ENCODE data around the gene HS6ST1. TPM values are rescaled to one million over a fixed set of nuclear protein-coding genes. Genes with fewer than 3 reads are reported as not detected.
"Not testable (repeated sequence)": the region's sequence is repeated elsewhere in the genome, so short reads cannot be mapped to it uniquely, and the experiment has no call there.

The HS6ST1 gene
- total and polyA plus RNA-seq, 2 donors: 16.9 to 40.0 TPM

DNA sequence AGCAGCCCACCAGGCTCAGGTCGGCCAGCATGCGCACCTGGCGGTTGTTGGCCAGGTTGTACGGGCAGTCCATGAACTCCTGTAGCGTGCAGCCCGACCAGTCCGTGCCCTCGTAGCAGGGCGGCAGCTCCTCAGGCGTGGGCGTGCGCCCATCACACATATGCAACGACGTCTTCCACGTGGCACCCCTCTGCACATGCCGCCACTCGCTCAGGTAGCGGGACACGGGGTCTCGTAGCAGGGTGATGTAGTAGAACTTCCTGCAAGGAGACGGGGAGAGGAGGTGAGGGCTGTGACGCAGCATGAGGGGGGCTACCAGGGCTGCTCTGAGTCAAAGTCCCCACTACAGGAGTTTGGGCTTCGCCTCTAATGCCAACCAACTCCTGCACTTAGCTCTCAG lies 50.1 kb downstream of the HS6ST1 start:
- WGBS: 93% methylated on average over 20 of the region's 23 CpGs
- not testable (repeated sequence) for H3K4me1 ChIP-seq (ENCODE audit: insufficient read depth); H3K36me3 ChIP-seq (ENCODE audit: insufficient read depth); H3K4me3 ChIP-seq (ENCODE audit: low read depth, low read length); DNase-seq (ENCODE audit: extremely low spot score); H3K27ac ChIP-seq (ENCODE audit: low read depth)

- H3K27ac ChIP-seq (ENCODE audit: low read depth); H3K4me1 ChIP-seq (ENCODE audit: insufficient read depth); H3K4me3 ChIP-seq (ENCODE audit: low read depth, low read length); DNase-seq (ENCODE audit: extremely low spot score); H3K36me3 ChIP-seq (ENCODE audit: insufficient read depth): not testable (repeated sequence)
- WGBS: 96% methylated on average over 36 of the region's 38 CpGs
Observed at GRCh38 chr2:128268145-128268544, 50.5 kb downstream of the HS6ST1 start.

DNA sequence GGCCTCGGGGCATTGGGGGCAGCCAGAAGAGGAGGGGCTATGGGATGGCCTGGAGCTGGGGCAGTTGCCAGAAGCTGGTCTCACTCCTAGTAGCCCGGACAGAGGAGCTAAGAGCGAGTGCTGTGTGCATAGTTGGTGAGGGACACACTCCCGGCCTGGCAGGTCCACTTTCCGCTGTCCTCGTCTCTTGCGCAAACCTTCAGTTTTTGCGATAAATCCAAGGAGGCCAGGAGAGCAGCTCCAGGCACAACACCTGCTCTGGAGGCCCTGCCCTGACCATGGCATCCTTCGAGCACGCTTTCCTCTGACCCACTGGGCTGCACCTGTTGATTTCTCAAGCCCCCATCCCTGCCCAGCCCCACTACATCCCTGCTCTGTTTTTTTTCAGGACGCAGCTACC lies 51.0 kb downstream of the HS6ST1 start:
- not testable (repeated sequence) for H3K27ac ChIP-seq (ENCODE audit: low read depth); H3K4me3 ChIP-seq (ENCODE audit: low read depth, low read length); DNase-seq (ENCODE audit: extremely low spot score); H3K4me1 ChIP-seq (ENCODE audit: insufficient read depth); H3K36me3 ChIP-seq (ENCODE audit: insufficient read depth)
- 94% methylated on average over 11 of the region's 11 CpGs for WGBS

GRCh38 chr2:128267197-128267596 lies 51.5 kb downstream of the HS6ST1 start:
- H3K36me3 ChIP-seq (ENCODE audit: insufficient read depth); H3K4me1 ChIP-seq (ENCODE audit: insufficient read depth); H3K27ac ChIP-seq (ENCODE audit: low read depth); H3K4me3 ChIP-seq (ENCODE audit: low read depth, low read length); DNase-seq (ENCODE audit: extremely low spot score): not testable (repeated sequence)
- WGBS: 83% methylated on average over 6 of the region's 9 CpGs

DNA sequence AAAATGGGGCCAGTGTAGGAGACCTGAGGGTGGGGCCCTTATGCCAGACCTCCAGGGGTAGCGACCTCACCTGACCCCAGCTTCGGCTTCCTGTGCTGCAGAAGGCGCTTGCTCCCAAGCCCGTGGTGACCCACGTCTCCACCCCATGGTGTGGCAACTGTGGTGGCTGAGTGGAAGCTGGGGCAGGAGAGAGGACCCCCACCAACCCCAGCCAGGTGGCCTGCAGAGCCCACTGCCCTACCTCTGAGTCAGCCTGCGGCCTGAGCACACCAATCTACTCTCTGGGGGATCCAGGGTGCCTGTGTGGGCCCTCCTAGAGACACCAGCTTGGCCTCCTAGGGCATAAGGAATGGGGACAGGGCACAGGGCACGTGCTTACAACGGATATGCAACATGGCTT lies 52.2 kb downstream of the HS6ST1 start:
- DNase-seq (ENCODE audit: extremely low spot score); H3K4me3 ChIP-seq (ENCODE audit: low read depth, low read length); H3K27ac ChIP-seq (ENCODE audit: low read depth); H3K4me1 ChIP-seq (ENCODE audit: insufficient read depth); H3K36me3 ChIP-seq (ENCODE audit: insufficient read depth): not testable (repeated sequence)
- WGBS: 95% methylated on average over 8 of the region's 8 CpGs

- DNase-seq (ENCODE audit: extremely low spot score); H3K27ac ChIP-seq (ENCODE audit: low read depth); H3K4me1 ChIP-seq (ENCODE audit: insufficient read depth); H3K36me3 ChIP-seq (ENCODE audit: insufficient read depth); H3K4me3 ChIP-seq (ENCODE audit: low read depth, low read length): not testable (repeated sequence)
- WGBS: 66% methylated on average over 4 of the region's 9 CpGs
Observed at GRCh38 chr2:128265608-128265993, 53.1 kb downstream of the HS6ST1 start.

DNA sequence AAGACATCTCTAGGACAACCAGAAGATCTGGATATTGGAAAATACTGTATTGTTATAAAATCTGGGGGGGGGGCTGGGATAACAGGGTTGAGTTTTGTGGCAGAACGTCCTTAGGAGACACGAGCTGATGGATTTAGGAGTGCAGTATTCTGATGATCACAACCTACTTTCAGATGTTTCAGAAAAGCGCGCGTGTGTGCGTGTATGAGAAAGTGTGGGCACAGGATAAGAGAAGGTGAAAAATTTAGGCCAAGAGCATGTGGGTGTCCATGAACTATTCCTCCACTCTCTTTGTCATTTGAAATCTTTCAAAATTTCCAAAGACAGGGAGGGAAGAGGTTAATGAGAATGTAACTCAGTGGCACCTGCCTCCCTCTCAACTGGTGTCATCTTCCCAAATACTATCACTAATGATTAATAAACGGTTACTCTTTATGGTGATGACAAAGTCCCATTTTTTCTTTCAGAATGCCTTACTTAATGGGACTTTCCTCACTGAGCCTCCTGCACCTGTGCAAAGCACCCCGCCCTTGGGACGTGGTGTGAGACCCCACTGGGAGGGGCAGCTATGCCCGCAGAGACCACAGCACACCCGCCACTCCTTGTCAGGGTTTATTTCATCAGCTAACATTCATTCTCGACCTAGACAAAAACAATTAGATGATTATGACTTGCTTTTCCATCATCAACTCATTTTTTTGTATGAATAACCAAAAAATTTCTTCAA lies 53.6 kb downstream of the HS6ST1 start:
- WGBS: 87% methylated on average over 12 of the region's 12 CpGs
- DNase-seq (ENCODE audit: extremely low spot score): no peak
- Histone ChIP-seq H3K4me1 (ENCODE audit: insufficient read depth) (no peaks in the 10 kb centered on the region), H3K4me3 (ENCODE audit: low read depth, low read length) (no peak overlapping the region), H3K36me3 (ENCODE audit: insufficient read depth) (no peaks in the 10 kb centered on the region), H3K27ac (ENCODE audit: low read depth) (no peak overlapping the region)

DNA sequence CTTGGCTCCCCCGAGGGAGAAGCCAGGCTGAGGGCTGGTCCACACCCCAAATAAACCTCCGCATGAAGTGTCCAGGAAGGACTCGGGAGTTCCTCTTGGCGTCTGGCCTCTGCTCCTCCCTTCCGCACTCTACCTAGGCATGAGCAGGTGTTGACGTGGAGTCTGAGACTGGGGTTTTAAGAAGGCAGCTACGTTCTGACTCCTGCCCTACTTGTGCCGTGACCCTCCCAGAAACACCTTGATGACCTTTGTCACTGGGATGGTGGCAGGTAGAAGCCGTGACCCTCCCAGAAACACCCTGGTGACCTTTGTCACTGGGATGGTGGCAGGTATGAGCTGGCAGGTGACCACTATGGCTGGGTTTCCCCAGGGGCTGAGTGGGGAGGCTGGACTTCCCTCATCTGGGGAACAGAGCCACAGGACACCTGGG lies 54.8 kb downstream of the HS6ST1 start:
- DNase-seq (ENCODE audit: extremely low spot score): no peak
- H3K4me3 ChIP-seq (ENCODE audit: low read depth, low read length): no peak overlapping the region
- 90% methylated on average over 9 of the region's 9 CpGs for WGBS
- H3K36me3 ChIP-seq (ENCODE audit: insufficient read depth): no peaks in the 10 kb centered on the region
- no peak overlapping the region for H3K27ac ChIP-seq (ENCODE audit: low read depth)
- no peaks in the 10 kb centered on the region for H3K4me1 ChIP-seq (ENCODE audit: insufficient read depth)

DNA sequence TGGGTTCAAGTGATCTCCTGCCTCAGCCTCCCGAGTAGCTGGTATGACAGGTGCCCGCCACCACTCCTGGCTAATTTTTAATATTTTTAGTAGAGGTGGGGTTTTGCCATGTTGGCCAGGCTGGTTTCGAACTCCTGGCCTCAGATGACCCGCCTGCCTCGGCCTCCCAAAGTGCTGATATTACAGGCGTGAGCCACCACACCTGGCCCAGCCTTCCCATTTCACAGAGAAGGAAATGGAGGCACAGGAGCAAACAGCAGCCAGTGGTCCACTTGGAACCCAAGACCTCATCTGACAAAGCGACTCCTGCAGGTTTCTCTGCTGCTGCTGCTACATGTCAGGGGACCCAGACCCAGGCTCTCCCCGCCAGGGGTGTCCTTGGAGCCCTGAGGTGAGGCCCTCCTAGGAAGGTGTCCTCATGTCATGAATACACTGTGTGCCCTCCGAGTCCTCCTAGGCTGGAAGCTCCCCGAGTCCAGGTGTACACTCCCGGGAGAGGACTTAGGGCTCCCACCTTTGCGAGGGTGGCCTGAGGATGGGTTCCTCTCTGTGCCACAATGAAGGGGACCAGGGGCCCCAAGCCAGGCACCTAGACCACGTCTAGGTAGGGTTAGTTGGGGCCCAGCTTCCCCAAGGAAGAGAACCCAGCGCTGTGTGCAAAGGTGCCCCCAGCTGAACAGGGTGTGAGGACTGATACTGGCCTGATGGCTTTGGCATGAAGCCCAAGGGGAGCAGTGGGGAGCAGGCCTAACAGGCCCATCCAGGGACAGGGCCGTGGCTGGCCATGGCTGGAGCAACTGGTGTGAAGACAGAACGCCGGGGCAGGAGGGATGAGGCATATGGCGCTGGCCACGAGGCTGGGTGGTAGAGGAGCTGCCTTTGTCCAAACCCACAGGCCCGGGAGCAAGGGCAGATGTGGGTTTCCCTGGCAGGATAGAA lies 56.1 kb downstream of the HS6ST1 start:
- WGBS: 92% methylated on average over 20 of the region's 20 CpGs

DNA sequence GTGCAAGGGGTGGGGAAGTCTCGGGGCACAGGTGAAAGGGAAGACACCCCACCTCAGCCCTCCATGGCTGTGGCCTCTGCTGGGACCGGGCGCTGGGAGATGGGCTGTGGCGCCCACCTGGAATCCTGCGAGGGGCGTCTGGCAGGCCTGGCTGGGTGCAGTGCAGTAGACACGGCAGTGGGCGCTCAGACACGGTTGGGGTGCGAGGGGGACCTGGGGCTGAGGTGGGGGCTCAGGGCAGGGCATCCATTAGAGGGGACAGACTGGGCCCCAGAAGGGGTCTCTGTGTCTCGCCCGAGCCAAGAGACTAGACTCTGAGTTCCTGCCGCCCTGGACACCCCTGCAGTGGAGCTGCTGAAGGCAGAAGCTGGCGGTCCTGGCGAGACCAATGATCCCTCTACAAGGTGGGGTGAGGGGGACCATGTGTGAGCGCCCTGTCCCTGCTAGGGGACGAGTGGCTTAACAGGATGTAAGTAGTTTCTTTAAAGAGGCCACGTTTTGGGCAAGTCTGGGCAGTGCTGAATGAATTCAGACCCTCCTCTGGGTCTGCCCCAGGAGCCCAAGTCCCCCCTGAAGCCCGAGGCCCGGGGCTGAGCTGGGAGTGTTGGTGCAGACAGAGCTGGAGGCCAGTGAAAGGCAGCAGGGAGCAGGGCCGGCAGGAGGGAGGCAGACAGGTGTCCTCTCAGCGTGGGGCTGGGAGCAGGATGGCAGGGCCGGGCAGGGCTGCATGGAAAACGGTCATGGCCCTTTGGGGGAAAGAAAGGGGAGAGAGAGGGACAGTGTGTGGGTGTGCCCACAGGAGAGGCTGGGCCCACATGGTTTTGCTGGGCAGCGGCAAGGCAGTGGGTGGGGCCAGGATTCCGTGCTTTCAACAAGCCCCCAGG lies 57.2 kb downstream of the HS6ST1 start:
- Histone ChIP-seq H3K27ac (ENCODE audit: low read depth) (peak overlapping the region; percentile 34), H3K4me1 (ENCODE audit: insufficient read depth) (no peaks in the 10 kb centered on the region)

More for the DNA sequence above, 56.1 kb downstream of the HS6ST1 start:
- no peaks in the 10 kb centered on the region for H3K4me1 ChIP-seq (ENCODE audit: insufficient read depth)
- H3K4me3 ChIP-seq (ENCODE audit: low read depth, low read length): no peak overlapping the region
- no peaks in the 10 kb centered on the region for H3K36me3 ChIP-seq (ENCODE audit: insufficient read depth)
- DNase-seq (ENCODE audit: extremely low spot score): no peak
- H3K27ac ChIP-seq (ENCODE audit: low read depth): no peak overlapping the region

DNA sequence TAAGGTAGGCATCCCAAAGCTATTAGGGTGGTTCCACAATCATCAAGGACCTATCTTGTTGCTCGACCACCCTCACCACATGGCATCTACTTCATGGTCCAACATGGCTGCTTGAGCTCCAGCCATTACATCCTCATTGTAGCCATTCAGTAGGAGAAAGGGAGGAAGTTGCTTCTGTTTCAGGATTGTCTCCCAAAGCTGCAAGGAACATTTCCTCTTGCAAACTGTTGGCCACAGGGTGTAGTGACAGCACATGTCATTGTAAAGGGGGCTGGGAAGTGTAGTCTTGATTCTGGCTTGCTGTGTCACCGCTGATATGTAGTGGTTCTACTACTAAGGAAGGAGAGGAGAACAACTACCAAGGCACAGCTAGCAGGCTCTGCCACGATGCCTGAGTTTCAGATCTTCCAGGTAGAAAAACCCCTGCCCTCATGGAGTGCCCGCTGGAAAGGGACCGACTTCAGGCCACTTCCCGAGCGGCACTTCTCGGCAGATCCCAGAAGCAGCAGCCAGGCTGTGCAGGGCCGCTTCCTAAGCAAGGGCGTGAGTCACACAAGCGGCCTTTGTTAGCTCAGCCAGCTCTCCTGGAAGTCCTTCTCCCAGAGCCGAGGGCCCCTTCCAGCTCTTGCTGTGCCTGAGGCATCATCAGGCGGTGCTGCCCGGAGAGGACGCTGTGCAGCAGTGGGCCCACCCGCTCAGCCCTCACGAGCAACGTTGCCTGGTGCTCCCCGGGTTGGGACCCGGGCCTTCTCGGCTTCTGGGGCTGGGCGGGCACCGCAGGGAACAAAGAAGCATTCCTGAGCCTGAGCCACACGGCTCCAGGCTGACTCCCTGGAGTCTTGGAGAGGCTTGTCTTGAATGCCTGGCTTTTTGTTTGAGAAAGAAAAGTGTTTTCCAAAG lies 58.2 kb downstream of the HS6ST1 start:
- no peaks in the 10 kb centered on the region for H3K36me3 ChIP-seq (ENCODE audit: insufficient read depth)
- H3K27ac ChIP-seq (ENCODE audit: low read depth): no peak overlapping the region
- 45% methylated on average over 24 of the region's 24 CpGs for WGBS
- no peak for DNase-seq (ENCODE audit: extremely low spot score)
- no peaks in the 10 kb centered on the region for H3K4me1 ChIP-seq (ENCODE audit: insufficient read depth)
- no peak overlapping the region for H3K4me3 ChIP-seq (ENCODE audit: low read depth, low read length)

More for the DNA sequence above, 57.2 kb downstream of the HS6ST1 start:
- no peaks in the 10 kb centered on the region for H3K36me3 ChIP-seq (ENCODE audit: insufficient read depth)
- DNase-seq (ENCODE audit: extremely low spot score): no peak
- WGBS: 81% methylated on average over 26 of the region's 26 CpGs
- no peak overlapping the region for H3K4me3 ChIP-seq (ENCODE audit: low read depth, low read length)

DNA sequence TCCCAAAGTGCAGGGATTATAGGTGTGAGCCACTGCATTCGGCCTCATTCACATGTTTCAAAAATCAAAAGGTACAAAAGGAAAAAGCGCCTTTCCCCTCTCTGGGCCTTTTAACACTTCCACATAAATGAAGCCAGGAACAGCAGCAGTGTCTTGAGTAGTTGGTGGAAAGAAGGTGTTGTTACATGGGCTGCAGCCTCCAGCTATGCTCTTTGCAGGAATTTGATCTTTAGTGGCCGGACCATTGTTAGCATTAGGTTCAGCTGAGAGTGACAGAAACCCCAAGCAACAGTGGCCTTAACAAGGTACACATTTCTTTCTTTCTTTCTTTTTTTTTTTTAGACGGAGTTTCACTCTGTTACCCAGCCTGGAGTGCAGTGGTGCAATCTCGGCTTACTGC lies 59.1 kb downstream of the HS6ST1 start:
- DNase-seq (ENCODE audit: extremely low spot score): no peak
- Histone ChIP-seq H3K36me3 (ENCODE audit: insufficient read depth) (no peaks in the 10 kb centered on the region), H3K27ac (ENCODE audit: low read depth) (no peak overlapping the region), H3K4me1 (ENCODE audit: insufficient read depth) (no peaks in the 10 kb centered on the region), H3K4me3 (ENCODE audit: low read depth, low read length) (no peak overlapping the region)
- WGBS: 96% methylated on average over 5 of the region's 5 CpGs
